ENCODE data around the gene MLLT10.

GRCh38 chr10:21776883-21777282 lies 242.9 kb downstream of the MLLT10 start:
- TF ChIP-seq CTCF (IDR thresholded peaks at IDR 0.05) (no peak), POLR2A (IDR thresholded peaks at IDR 0.05) (no peak)

Data from adrenal gland (tissue), 5 donors.